GM10248 (cell line): ENCODE data around the gene HDHD2.
A peak's percentile ranks its signal among the peaks of the same experiment; 100 is the strongest.
"Not testable (repeated sequence)": the region's sequence is repeated elsewhere in the genome, so short reads cannot be mapped to it uniquely, and the experiment has no call there.

Experiments used
- CTCF ChIA-PET: fragments of 300-600 bp; sonication (Branson Sonifier 250); formaldehyde crosslinking; extraction: SDS; loops from one replicate; lab custom pipeline; 2021; ENCODE audit warnings: antibody characterized with exemption; lab: Yijun Ruan, JAX
- POLR2A ChIA-PET: fragments of 350-650 bp; sonication (Branson Sonifier 250); formaldehyde crosslinking; extraction: SDS; loops from one replicate; lab custom pipeline; 2020; ENCODE audit warnings: antibody characterized with exemption; lab: Yijun Ruan, JAX
- DNase-seq: peaks from one replicate; pipeline ENCODE4 v3.0.0; 2012; ENCODE audit errors: extremely low spot score
- CTCF ChIP-seq: IDR thresholded peaks from 2 replicates; pipeline ENCODE4 v1.5.1; 2012; ENCODE audit warnings: mild to moderate bottlenecking, low read depth; ENCODE audit errors: extremely low read depth, missing control alignments, control extremely low read depth

HDHD2 gene

GRCh38 chr18:47168509-47168908, 18.2 kb upstream of the HDHD2 start:
- TF ChIP-seq CTCF, result no peak
- CTCF ChIA-PET, result interaction anchor here (1.3 to 2.6 kb wide), 3 partner anchors 12 to 67 kb away, joined by 3 to 7 read pairs (median 6); partner anchors contain the start of gene HDHD2
- POLR2A ChIA-PET, result no interaction called here
- no peak for DNase-seq

GRCh38 chr18:47166294-47166693, 16.0 kb upstream of the HDHD2 start:
- CTCF ChIA-PET, result interaction anchor here (2.6 kb wide), 1 partner anchor 9 kb away, joined by 7 read pairs; no protein-coding TSS in a partner anchor
- POLR2A ChIA-PET, result no interaction called here
- no peak for TF ChIP-seq CTCF
- DNase-seq, result no peak

GRCh38 chr18:47163241-47163640, 12.9 kb upstream of the HDHD2 start:
- CTCF ChIA-PET, result interaction anchor here (1.0 to 1.1 kb wide), 2 partner anchors 9 to 13 kb away, joined by 4 read pairs; partner anchors contain the start of gene HDHD2
- POLR2A ChIA-PET, result no interaction called here
- DNase-seq, result peak; percentile 29
- TF ChIP-seq CTCF, result no peak

GRCh38 chr18:47160256-47160655, 10.0 kb upstream of the HDHD2 start:
- no peak for DNase-seq
- ChIA-PET POLR2A (interaction anchor here (1.5 kb wide), 1 partner anchor 10 kb away, joined by 3 read pairs; the partner anchor contains the start of gene HDHD2), CTCF (interaction anchor here (1.1 to 1.6 kb wide), 2 partner anchors 11 to 47 kb away, joined by 3 to 4 read pairs; no protein-coding TSS in a partner anchor)
- TF ChIP-seq CTCF, result no peak

- POLR2A ChIA-PET, DNase-seq: not testable (repeated sequence)
- CTCF ChIA-PET, result interaction anchor here (1.9 kb wide), 1 partner anchor 47 kb away, joined by 5 read pairs; no protein-coding TSS in a partner anchor
Measured at GRCh38 chr18:47158404-47158803, 8.1 kb upstream of the HDHD2 start.

- POLR2A ChIA-PET, result interaction anchor here (1.5 kb wide), 1 partner anchor 20 kb away, joined by 3 read pairs; no protein-coding TSS in a partner anchor
- CTCF ChIA-PET, result interaction anchor here (1.5 to 1.8 kb wide), 3 partner anchors 17 to 44 kb away, joined by 3 to 6 read pairs (median 3); no protein-coding TSS in a partner anchor
- no peak for DNase-seq
- TF ChIP-seq CTCF, result no peak
Measured at GRCh38 chr18:47151439-47151838, 1.1 kb upstream of the HDHD2 start.

GRCh38 chr18:47150824-47151366, 595 bp upstream of the HDHD2 start:
- ChIA-PET POLR2A (interaction anchor here (0.5 to 1.5 kb wide), 3 partner anchors 9 to 780 kb away, joined by 3 to 5 read pairs (median 3); no protein-coding TSS in a partner anchor), CTCF (interaction anchor here (0.6 to 1.8 kb wide), 9 partner anchors 12 to 61 kb away, joined by 3 to 7 read pairs (median 3); no protein-coding TSS in a partner anchor)
- DNase-seq, result no peak

More at GRCh38 chr18:47150824-47151366, 595 bp upstream of the HDHD2 start:
- TF ChIP-seq CTCF, result no peak
